Suprapubic skin (tissue), 4 donors: ENCODE data around the gene DDT.

ENCODE experiments used
- CTCF ChIP-seq, 2 donors: fragments of 200-600 bp in 1 of 2; fragments of 450-650 bp in 1 of 2; sonication (generic) in 1 of 2; IDR thresholded peaks; one replicate each; pipeline ENCODE4 v1.5.1; 2016 to 2019; ENCODE audit warnings: antibody characterized with exemption in 2 of 2, mild to moderate bottlenecking in 1 of 2, moderate library complexity in 1 of 2
- EP300 ChIP-seq: sonication (generic); formaldehyde crosslinking; IDR thresholded peaks from one replicate; pipeline ENCODE4 v1.6.1; 2017; ENCODE audit warnings: antibody characterized with exemption
- POLR2A ChIP-seq, 2 donors: fragments of 450-650 bp; IDR thresholded peaks; one replicate each; pipeline ENCODE4 v1.6.1; 2017; ENCODE audit warnings: antibody characterized with exemption in 2 of 2, mild to moderate bottlenecking in 2 of 2, moderate library complexity in 2 of 2
- POLR2AphosphoS5 ChIP-seq, 3 donors: sonication (generic); formaldehyde crosslinking; IDR thresholded peaks; one replicate each; pipeline ENCODE4 v1.6.1; 2017; ENCODE audit warnings: antibody characterized with exemption in 3 of 3

- no peak for TF ChIP-seq POLR2A (IDR thresholded peaks at IDR 0.05)
- TF ChIP-seq CTCF (IDR thresholded peaks at IDR 0.05) = no peak
- TF ChIP-seq POLR2AphosphoS5 (IDR thresholded peaks at IDR 0.05) = no peak
- TF ChIP-seq EP300 = no peak
Measured at GRCh38 chr22:24016156-24016555, 41.9 kb upstream of the DDT start.
